Psoas muscle (tissue), 8 donors: ENCODE results near the gene FASN. TPM values are rescaled to one million over a fixed set of nuclear protein-coding genes. Genes with fewer than 3 reads are reported as not detected.
"Not testable (repeated sequence)": the region's sequence is repeated elsewhere in the genome, so short reads cannot be mapped to it uniquely, and the experiment has no call there.

Experiments used
- ATAC-seq, 4 donors: fragments of 200-7000 bp; cut with Tn5 transposase; one replicate each; pipeline ENCODE4 v1.9.1; 2020; ENCODE audit warnings: moderate library complexity in 3 of 4, mild to moderate bottlenecking in 2 of 4
- DNase-seq, 2 donors: peaks; one replicate each; pipeline ENCODE4 v3.0.0-alpha.2; 2020
- H3K27ac ChIP-seq: fragments of 200-600 bp; one replicate; pipeline ENCODE4 v1.8.0; 2022
- H3K27me3 ChIP-seq, 3 donors: fragments of 200-600 bp in 1 of 3; one replicate each; pipeline versions ENCODE4 v1.6.1 to v1.8.0; 2013 to 2022; ENCODE audit warnings: low read length in 2 of 3, mild to moderate bottlenecking in 2 of 3, moderate library complexity in 1 of 3; ENCODE audit not compliant: insufficient read depth in 3 of 3
- H3K36me3 ChIP-seq, 2 donors: fragments of 200-600 bp in 1 of 2; one replicate each; pipeline versions ENCODE4 v1.6.1 to v1.8.0; 2013 to 2022; ENCODE audit warnings: low read depth in 1 of 2, mild to moderate bottlenecking in 1 of 2, moderate library complexity in 1 of 2; ENCODE audit not compliant: insufficient read depth in 1 of 2
- H3K4me1 ChIP-seq: fragments of 200-600 bp; one replicate; pipeline ENCODE4 v1.8.0; 2022
- H3K4me3 ChIP-seq: fragments of 200-600 bp; one replicate; pipeline ENCODE4 v1.8.0; 2022; ENCODE audit warnings: mild to moderate bottlenecking
- H3K9me3 ChIP-seq: fragments of 200-600 bp; one replicate; pipeline ENCODE4 v1.8.0; 2022
- CTCF ChIP-seq: fragments of 200-600 bp; IDR thresholded peaks from one replicate; pipeline ENCODE4 v1.8.0; 2022; ENCODE audit warnings: antibody characterized with exemption
- WGBS, 3 donors: extraction: QIAGEN DNeasy Blood & Tissue Kit; methylation state at CpG; one replicate each; pipeline versions ENCODE4 v1.1.6 to v1.1.7; 2013; 5-methylcytosine and 5-hydroxymethylcytosine counted together
- intact Hi-C, 2 donors: fragments of 100-400 bp; cut with DNase I; formaldehyde crosslinking; loops; one replicate each; pipeline versions ENCODE4 v1.11.0 to v1.14.2; 2022
- polyA plus RNA-seq, 3 donors: library from polyadenylated mRNA; stranded (reverse); fragments of 200-250 nt; gene quantifications; one replicate each; pipeline ENCODE4 v1.2.3, GENCODE V29; 2013
- total RNA-seq, 4 donors: library from RNA; stranded (reverse); fragmentation: NEBNext Ultra II Directional in 2 of 4; extraction: Animal tissue kit (Norgen Biotek cat#: 25700) in 2 of 4; gene quantifications; one replicate each; pipeline versions ENCODE4 v1.2.1 to v1.2.4, GENCODE V29; 2021 to 2023
- donor health status: healthy with polysubstance abuse.
- donor health status: DM: no; HTN: no; CAD: no; lungs with moderate emphysema.
- donor health status: Bipolar disorder and iron deficiency.
- donor health status: healthy.
- donor health status: DM: yes; HTN: yes; CAD: no.
- donor health status: DM: no; HTN: no; CAD: no.
- donor health status: DM: no; HTN: no; CAD: no.
- donor health status: DM: yes; HTN: yes; CAD: no.

The FASN gene
- total and polyA plus RNA-seq, 7 donors = 8.9 to 37.3 (median 22.7) TPM

GRCh38 chr17:82043507-82043906, 54.5 kb downstream of the FASN start:
- peaks cover 0 to 22% of the 10 kb centered on the region in 2 donors for H3K36me3 ChIP-seq
- intact Hi-C loops = no loop called here

DNA sequence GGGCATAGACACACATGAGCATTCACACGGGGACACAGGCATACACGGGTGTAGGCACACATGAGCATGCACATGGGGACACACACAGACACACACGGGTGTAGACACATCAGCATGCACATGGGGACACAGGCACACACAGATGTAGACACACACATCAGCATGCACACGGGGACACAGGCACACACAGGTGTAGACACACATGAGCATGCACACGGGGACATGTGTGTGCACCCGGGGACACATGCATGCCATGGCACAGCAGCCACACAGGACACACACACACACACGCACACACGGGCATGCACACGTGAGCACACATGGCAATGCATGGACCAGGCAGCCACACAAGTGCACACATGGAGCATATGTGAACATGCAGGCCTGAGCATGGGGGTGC, 55.4 kb downstream of the FASN start:
- WGBS, 3 donors = 86 to 90% (median 87%) methylated on average over 9 of the region's 9 CpGs
- TF ChIP-seq CTCF = no peak
- peaks cover 0 to 13% of the 10 kb centered on the region in 2 donors for H3K36me3 ChIP-seq
- DNase-seq (no peak), ATAC-seq (no peak)
- no peaks in the 10 kb centered on the region for H3K9me3 ChIP-seq
- no peaks in the 10 kb centered on the region for H3K4me1 ChIP-seq
- intact Hi-C loops = no loop called here
- no peak overlapping the region for H3K4me3 ChIP-seq
- H3K27me3 ChIP-seq = no peaks in the 10 kb centered on the region
- no peak overlapping the region for H3K27ac ChIP-seq

More at GRCh38 chr17:82043507-82043906, 54.5 kb downstream of the FASN start:
- ATAC-seq (no peak), DNase-seq (no peak)
- Histone ChIP-seq H3K4me3 (no peak overlapping the region), H3K27ac (no peak overlapping the region), H3K27me3 (no peaks in the 10 kb centered on the region), H3K9me3 (no peaks in the 10 kb centered on the region), H3K4me1 (no peaks in the 10 kb centered on the region)
- TF ChIP-seq CTCF = no peak
- 54 to 62% (median 58%) methylated on average over 16 of the region's 16 CpGs for WGBS, 3 donors

GRCh38 chr17:82041144-82041814, 56.8 kb downstream of the FASN start:
- Histone ChIP-seq H3K27me3 (no peaks in the 10 kb centered on the region), H3K36me3 (no peaks in the 10 kb centered on the region), H3K27ac (no peak overlapping the region), H3K9me3 (no peaks in the 10 kb centered on the region), H3K4me1 (peaks cover 6% of the 10 kb centered on the region), H3K4me3 (no peak overlapping the region)
- WGBS, 3 donors = 83 to 84% (median 84%) methylated on average over 17 of the region's 17 CpGs
- DNase-seq (no peak), ATAC-seq (no peak)
- intact Hi-C loops = no loop called here
- no peak for TF ChIP-seq CTCF

DNA sequence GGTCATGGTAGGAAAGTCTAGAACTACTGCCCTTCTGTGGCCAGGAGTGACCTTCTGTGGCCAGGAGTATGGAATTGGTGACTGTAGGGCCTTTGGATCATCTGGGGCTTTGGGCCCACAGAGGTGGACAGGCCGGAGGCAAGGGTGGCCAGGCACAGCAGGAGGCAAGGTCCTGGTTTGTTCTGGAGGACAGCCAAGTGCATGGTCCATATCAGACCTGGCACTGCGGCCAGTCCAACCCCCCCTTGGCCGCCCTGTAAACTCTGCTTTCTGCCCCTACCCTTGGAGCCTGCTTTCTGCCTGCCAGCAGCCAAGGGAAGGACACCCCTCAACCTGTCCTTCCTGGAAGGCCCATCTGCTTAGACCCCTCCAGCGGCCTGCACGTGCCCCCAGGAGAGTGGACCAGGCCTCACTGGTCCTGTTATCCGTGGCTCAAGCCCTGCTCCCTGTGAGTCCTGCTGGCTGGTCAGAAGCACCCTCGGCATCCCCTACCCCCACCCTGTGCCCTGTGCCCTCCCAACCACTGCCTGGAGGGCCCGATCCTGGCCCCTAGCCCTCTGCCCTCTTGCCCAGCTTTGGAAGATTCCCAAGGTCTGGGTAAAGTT, 58.2 kb downstream of the FASN start:
- intact Hi-C loops = loop anchor here in 1 of 2 donors (10.0 kb wide), 1 partner anchor 265 kb away; no protein-coding TSS in a partner anchor
- H3K36me3 ChIP-seq = peaks cover 0 to 7% of the 10 kb centered on the region in 2 donors
- no peak for DNase-seq

DNA sequence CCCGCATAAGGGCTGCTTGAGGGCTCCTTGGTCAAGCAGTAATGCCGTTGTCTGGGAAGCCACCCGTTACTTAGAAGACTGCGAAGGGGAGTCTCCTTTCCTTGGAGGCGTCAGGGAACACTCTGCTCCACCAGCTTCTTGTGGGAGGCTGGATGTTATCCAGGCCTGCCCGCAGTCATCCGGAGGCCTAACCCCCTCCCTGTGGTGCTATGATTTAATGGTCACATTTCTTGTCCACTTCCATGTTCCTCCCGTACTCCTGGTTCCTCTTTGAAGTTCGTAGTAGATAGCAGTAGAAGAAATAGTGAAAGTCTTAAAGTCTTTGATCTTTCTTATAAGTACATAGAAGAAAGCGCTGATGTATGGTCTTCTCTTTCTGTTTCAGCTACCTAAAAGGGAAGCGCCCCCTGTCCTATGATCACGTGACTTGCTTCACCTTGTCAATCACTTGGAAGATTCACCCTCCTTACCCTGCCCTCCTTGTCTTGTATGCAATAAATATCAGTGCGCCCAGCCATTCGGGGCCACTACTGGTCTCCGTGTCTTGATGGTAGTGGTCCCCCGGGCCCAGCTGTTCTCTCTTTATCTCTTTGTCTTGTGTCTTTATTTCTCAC, 59.1 kb downstream of the FASN start:
- intact Hi-C loops = loop anchor here in 1 of 2 donors (10.0 kb wide), 1 partner anchor 266 kb away; no protein-coding TSS in a partner anchor
- not testable (repeated sequence) for H3K9me3 ChIP-seq, H3K36me3 ChIP-seq, H3K27me3 ChIP-seq, ATAC-seq, H3K4me3 ChIP-seq, DNase-seq, H3K27ac ChIP-seq
- peaks cover 12% of the 10 kb centered on the region for H3K4me1 ChIP-seq
- WGBS, 3 donors = 86 to 92% (median 90%) methylated on average over 16 of the region's 16 CpGs

More for the DNA sequence above, 58.2 kb downstream of the FASN start:
- peaks cover 12% of the 10 kb centered on the region for H3K4me1 ChIP-seq
- no peaks in the 10 kb centered on the region for H3K9me3 ChIP-seq
- TF ChIP-seq CTCF = no peak
- 89 to 95% (median 95%) methylated on average over 8 of the region's 8 CpGs for WGBS, 3 donors
- no peak for ATAC-seq
- H3K27ac ChIP-seq = no peak overlapping the region
- no peak overlapping the region for H3K4me3 ChIP-seq
- H3K27me3 ChIP-seq = no peaks in the 10 kb centered on the region
